ENCODE data around the gene EEF1G.

Gene EEF1G

DNA sequence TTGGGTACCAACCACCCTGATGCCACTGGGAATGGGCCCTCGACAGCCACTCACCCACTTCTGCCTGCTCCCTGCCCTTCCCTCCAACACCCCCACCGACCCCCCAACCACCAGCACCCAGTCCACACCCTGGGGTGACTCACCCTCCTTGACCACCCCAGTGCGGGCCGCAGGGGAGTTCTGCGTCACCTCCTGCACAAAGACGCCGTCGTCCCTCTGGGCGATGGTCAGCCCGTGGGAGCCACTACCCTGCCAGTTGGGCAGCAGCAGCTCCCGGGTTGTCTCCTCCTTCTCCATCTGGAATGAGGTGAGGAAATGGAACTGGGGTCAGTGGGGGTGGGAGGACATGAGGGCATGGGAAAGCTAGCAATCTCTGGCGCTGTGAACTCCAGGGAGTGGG lies 37.9 kb downstream of the EEF1G start:
- DNase-seq (ENCODE audit: extremely low spot score): no peak
- ChIA-PET CTCF (interaction anchor here (0.7 kb wide), 1 partner anchor 10 kb away, joined by 3 read pairs; no protein-coding TSS in a partner anchor), POLR2A (no interaction called here)
- no peak for TF ChIP-seq FOXA1 (IDR thresholded peaks at IDR 0.05)
- TF ChIP-seq LEF1 (IDR thresholded peaks at IDR 0.05; ENCODE audit: borderline replicate concordance): no peak
- no peak for TF ChIP-seq ARNT (IDR thresholded peaks at IDR 0.05)
- no peak for TF ChIP-seq L3MBTL2 (conservative IDR thresholded peaks at IDR 0.05)
- TF ChIP-seq HDGF (IDR thresholded peaks at IDR 0.05; ENCODE audit: borderline replicate concordance): no peak
- TF ChIP-seq FOXK2 (IDR thresholded peaks at IDR 0.05): no peak
- no peak for TF ChIP-seq NFRKB (IDR thresholded peaks at IDR 0.05)
- no peak for TF ChIP-seq CTBP1 (IDR thresholded peaks at IDR 0.05; ENCODE audit: borderline replicate concordance)
- TF ChIP-seq FOXM1 (IDR thresholded peaks at IDR 0.05; ENCODE audit: borderline replicate concordance): no peak
- TF ChIP-seq SUZ12 (IDR thresholded peaks at IDR 0.05): no peak
- no peak for TF ChIP-seq ZNF384 (IDR thresholded peaks at IDR 0.05)
- TF ChIP-seq SP1 (IDR thresholded peaks at IDR 0.05): no peak
- TF ChIP-seq BHLHE40 (IDR thresholded peaks at IDR 0.05; ENCODE audit: borderline replicate concordance): no peak
- no peak for TF ChIP-seq ELF4 (IDR thresholded peaks at IDR 0.05)

- ChIA-PET CTCF (no interaction called here), POLR2A (no interaction called here)
- no peak for DNase-seq (ENCODE audit: extremely low spot score)
- no peak for TF ChIP-seq FOXM1 (IDR thresholded peaks at IDR 0.05; ENCODE audit: borderline replicate concordance)
- TF ChIP-seq ARNT (IDR thresholded peaks at IDR 0.05): no peak
- no peak for TF ChIP-seq PKNOX1 (IDR thresholded peaks at IDR 0.05)
- TF ChIP-seq ZNF384 (IDR thresholded peaks at IDR 0.05): no peak
- no peak for TF ChIP-seq SUZ12 (IDR thresholded peaks at IDR 0.05)
- no peak for TF ChIP-seq HDGF (IDR thresholded peaks at IDR 0.05; ENCODE audit: borderline replicate concordance)
- TF ChIP-seq FOXA1 (IDR thresholded peaks at IDR 0.05): no peak
- no peak for TF ChIP-seq SP1 (IDR thresholded peaks at IDR 0.05)
- no peak for TF ChIP-seq L3MBTL2 (conservative IDR thresholded peaks at IDR 0.05)
- no peak for TF ChIP-seq LEF1 (IDR thresholded peaks at IDR 0.05; ENCODE audit: borderline replicate concordance)
- no peak for TF ChIP-seq TARDBP (IDR thresholded peaks at IDR 0.05)
- TF ChIP-seq CTBP1 (IDR thresholded peaks at IDR 0.05; ENCODE audit: borderline replicate concordance): no peak
These were observed 38.7 kb downstream of the EEF1G start for GRCh38 chr11:62534779-62535545.

DNA sequence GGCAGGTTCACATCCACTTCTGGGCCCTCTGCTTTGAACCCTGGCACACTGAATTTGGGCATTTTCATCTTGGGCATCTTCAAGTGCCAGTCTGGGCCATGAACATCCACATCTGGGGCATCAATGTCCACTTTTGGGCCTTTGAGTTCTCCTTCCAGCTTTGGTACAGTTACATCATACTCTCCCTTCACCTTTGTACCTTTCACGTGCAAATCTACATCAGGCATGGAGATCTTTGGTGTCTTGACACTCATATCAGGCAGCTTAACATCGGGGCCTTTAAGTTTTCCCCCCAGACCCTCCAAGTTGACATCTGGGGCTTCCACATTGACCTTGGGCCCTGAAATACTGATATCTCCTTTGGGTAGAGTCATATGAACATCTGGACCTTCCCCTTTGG lies 41.6 kb downstream of the EEF1G start:
- ChIA-PET POLR2A (no interaction called here), CTCF (no interaction called here)
- TF ChIP-seq FOXA1 (IDR thresholded peaks at IDR 0.05) (no peak), FOXM1 (IDR thresholded peaks at IDR 0.05; ENCODE audit: borderline replicate concordance) (no peak), PKNOX1 (IDR thresholded peaks at IDR 0.05) (no peak), FOXK2 (IDR thresholded peaks at IDR 0.05) (no peak), HDGF (IDR thresholded peaks at IDR 0.05; ENCODE audit: borderline replicate concordance) (no peak), CTBP1 (IDR thresholded peaks at IDR 0.05; ENCODE audit: borderline replicate concordance) (no peak), NFRKB (IDR thresholded peaks at IDR 0.05) (no peak), BHLHE40 (IDR thresholded peaks at IDR 0.05; ENCODE audit: borderline replicate concordance) (no peak), SP1 (IDR thresholded peaks at IDR 0.05) (no peak), ZNF384 (IDR thresholded peaks at IDR 0.05) (no peak), ELF4 (IDR thresholded peaks at IDR 0.05) (no peak), SUZ12 (IDR thresholded peaks at IDR 0.05) (no peak), L3MBTL2 (conservative IDR thresholded peaks at IDR 0.05) (no peak), TARDBP (IDR thresholded peaks at IDR 0.05) (no peak), ARNT (IDR thresholded peaks at IDR 0.05) (no peak)
- DNase-seq (ENCODE audit: extremely low spot score): no peak

- CTCF ChIA-PET: interaction anchor here (1.3 kb wide), 1 partner anchor 92 kb away, joined by 3 read pairs; no protein-coding TSS in a partner anchor
- TF ChIP-seq ELF4 (IDR thresholded peaks at IDR 0.05) (no peak), FOXM1 (IDR thresholded peaks at IDR 0.05; ENCODE audit: borderline replicate concordance) (no peak), ARNT (IDR thresholded peaks at IDR 0.05) (no peak), FOXK2 (IDR thresholded peaks at IDR 0.05) (no peak), CTBP1 (IDR thresholded peaks at IDR 0.05; ENCODE audit: borderline replicate concordance) (no peak), LEF1 (IDR thresholded peaks at IDR 0.05; ENCODE audit: borderline replicate concordance) (no peak), ZNF384 (IDR thresholded peaks at IDR 0.05) (no peak), PKNOX1 (IDR thresholded peaks at IDR 0.05) (no peak), HDGF (IDR thresholded peaks at IDR 0.05; ENCODE audit: borderline replicate concordance) (no peak), TARDBP (IDR thresholded peaks at IDR 0.05) (no peak), L3MBTL2 (conservative IDR thresholded peaks at IDR 0.05) (no peak), FOXA1 (IDR thresholded peaks at IDR 0.05) (no peak), SUZ12 (IDR thresholded peaks at IDR 0.05) (no peak), BHLHE40 (IDR thresholded peaks at IDR 0.05; ENCODE audit: borderline replicate concordance) (no peak), NFRKB (IDR thresholded peaks at IDR 0.05) (no peak), SP1 (IDR thresholded peaks at IDR 0.05) (no peak)
- POLR2A ChIA-PET: no interaction called here
These were observed 56.8 kb downstream of the EEF1G start for GRCh38 chr11:62516736-62517371.

GRCh38 chr11:62514151-62514550 lies 59.5 kb downstream of the EEF1G start:
- TF ChIP-seq HDGF (IDR thresholded peaks at IDR 0.05; ENCODE audit: borderline replicate concordance): no peak
- no peak for TF ChIP-seq ARNT (IDR thresholded peaks at IDR 0.05)
- TF ChIP-seq ZNF384 (IDR thresholded peaks at IDR 0.05): no peak
- no peak for TF ChIP-seq SUZ12 (IDR thresholded peaks at IDR 0.05)
- no peak for TF ChIP-seq L3MBTL2 (conservative IDR thresholded peaks at IDR 0.05)
- no peak for TF ChIP-seq TARDBP (IDR thresholded peaks at IDR 0.05)
- TF ChIP-seq FOXM1 (IDR thresholded peaks at IDR 0.05; ENCODE audit: borderline replicate concordance): no peak
- TF ChIP-seq PKNOX1 (IDR thresholded peaks at IDR 0.05): no peak
- TF ChIP-seq BHLHE40 (IDR thresholded peaks at IDR 0.05; ENCODE audit: borderline replicate concordance): no peak
- no peak for TF ChIP-seq NFRKB (IDR thresholded peaks at IDR 0.05)
- no peak for TF ChIP-seq FOXK2 (IDR thresholded peaks at IDR 0.05)
- no peak for TF ChIP-seq CTBP1 (IDR thresholded peaks at IDR 0.05; ENCODE audit: borderline replicate concordance)
- no peak for TF ChIP-seq ELF4 (IDR thresholded peaks at IDR 0.05)
- no peak for TF ChIP-seq LEF1 (IDR thresholded peaks at IDR 0.05; ENCODE audit: borderline replicate concordance)
- no peak for TF ChIP-seq SP1 (IDR thresholded peaks at IDR 0.05)
- TF ChIP-seq FOXA1 (IDR thresholded peaks at IDR 0.05): no peak
- POLR2A ChIA-PET: no interaction called here
- CTCF ChIA-PET: interaction anchor here (0.8 kb wide), 1 partner anchor 29 kb away, joined by 3 read pairs; no protein-coding TSS in a partner anchor
- DNase-seq (ENCODE audit: extremely low spot score): no peak

More at GRCh38 chr11:62516736-62517371, 56.8 kb downstream of the EEF1G start:
- DNase-seq (ENCODE audit: extremely low spot score): no peak
